ENCODE data around the gene SOX6. TPM values are rescaled to one million over a fixed set of nuclear protein-coding genes. Genes with fewer than 3 reads are reported as not detected.
"Not testable (repeated sequence)": the region's sequence is repeated elsewhere in the genome, so short reads cannot be mapped to it uniquely, and the experiment has no call there.

The SOX6 gene
- total RNA-seq (2014; rRNA removed; shearing (Covaris generic)): 0.48 and 0.49 TPM in 2 replicates

GRCh38 chr11:16356057-16356760 is at the start of gene SOX6:
TSS of gene SOX6 (minus strand) at chr11:16356546. CDS start at chr11:16341248, 15,298 bp downstream.
- peak; percentile 16 for DNase-seq (ENCODE audit: low read depth)

- no peak for DNase-seq (ENCODE audit: low read depth)
These were observed 48.5 kb upstream of the SOX6 start for GRCh38 chr11:16404781-16405285.

- no peak for DNase-seq (ENCODE audit: low read depth)
These were observed 47.5 kb upstream of the SOX6 start for GRCh38 chr11:16403851-16404250.

GRCh38 chr11:16403448-16403803 is 47.1 kb upstream of the SOX6 start:
- DNase-seq (ENCODE audit: low read depth): no peak

GRCh38 chr11:16402654-16403447 is 46.5 kb upstream of the SOX6 start:
- DNase-seq (ENCODE audit: low read depth): no peak

- no peak for DNase-seq (ENCODE audit: low read depth)
These were observed 41.0 kb upstream of the SOX6 start for GRCh38 chr11:16397390-16397789.

- DNase-seq (ENCODE audit: low read depth): no peak
These were observed 39.3 kb upstream of the SOX6 start for GRCh38 chr11:16395601-16396000.

- DNase-seq (ENCODE audit: low read depth): no peak
These were observed 38.6 kb upstream of the SOX6 start for GRCh38 chr11:16394947-16395346.

GRCh38 chr11:16393340-16393739 is 37.0 kb upstream of the SOX6 start:
- DNase-seq (ENCODE audit: low read depth): no peak

GRCh38 chr11:16392616-16393015 is 36.3 kb upstream of the SOX6 start:
- no peak for DNase-seq (ENCODE audit: low read depth)

- not testable (repeated sequence) for DNase-seq (ENCODE audit: low read depth)
These were observed 34.5 kb upstream of the SOX6 start for GRCh38 chr11:16390826-16391225.

GRCh38 chr11:16385099-16385498 is 28.8 kb upstream of the SOX6 start:
- no peak for DNase-seq (ENCODE audit: low read depth)

GRCh38 chr11:16382638-16383380 is 26.5 kb upstream of the SOX6 start:
- DNase-seq (ENCODE audit: low read depth): no peak

- DNase-seq (ENCODE audit: low read depth): no peak
These were observed 25.8 kb upstream of the SOX6 start for GRCh38 chr11:16382186-16382585.

- DNase-seq (ENCODE audit: low read depth): no peak
These were observed 24.7 kb upstream of the SOX6 start for GRCh38 chr11:16380941-16381568.

- DNase-seq (ENCODE audit: low read depth): no peak
These were observed 22.6 kb upstream of the SOX6 start for GRCh38 chr11:16378906-16379305.

- no peak for DNase-seq (ENCODE audit: low read depth)
These were observed 21.4 kb upstream of the SOX6 start for GRCh38 chr11:16377746-16378145.

GRCh38 chr11:16375664-16376063 is 19.3 kb upstream of the SOX6 start:
- not testable (repeated sequence) for DNase-seq (ENCODE audit: low read depth)

- no peak for DNase-seq (ENCODE audit: low read depth)
These were observed 17.4 kb upstream of the SOX6 start for GRCh38 chr11:16373768-16374167.

GRCh38 chr11:16372355-16372754 is 16.0 kb upstream of the SOX6 start:
- no peak for DNase-seq (ENCODE audit: low read depth)

GRCh38 chr11:16367252-16367651 is 10.9 kb upstream of the SOX6 start:
- no peak for DNase-seq (ENCODE audit: low read depth)

Data from RPMI7951 (cell line).